ENCODE data around the gene CLCN6. TPM values are rescaled to one million over a fixed set of nuclear protein-coding genes. Genes with fewer than 3 reads are reported as not detected.

The CLCN6 gene
- total RNA-seq, 1 donor from 2014 or later, result 6.8 TPM

GRCh38 chr1:11858968-11859871, 53.2 kb downstream of the CLCN6 start:
- TF ChIP-seq CTCF (conservative IDR thresholded peaks at IDR 0.05; ENCODE audit: low read depth, low read length), result peak; percentile 31
- H3K4me3 ChIP-seq (ENCODE audit: low read depth, low read length), result no peak overlapping the region
- no peak for DNase-seq (ENCODE audit: low read depth)

DNA sequence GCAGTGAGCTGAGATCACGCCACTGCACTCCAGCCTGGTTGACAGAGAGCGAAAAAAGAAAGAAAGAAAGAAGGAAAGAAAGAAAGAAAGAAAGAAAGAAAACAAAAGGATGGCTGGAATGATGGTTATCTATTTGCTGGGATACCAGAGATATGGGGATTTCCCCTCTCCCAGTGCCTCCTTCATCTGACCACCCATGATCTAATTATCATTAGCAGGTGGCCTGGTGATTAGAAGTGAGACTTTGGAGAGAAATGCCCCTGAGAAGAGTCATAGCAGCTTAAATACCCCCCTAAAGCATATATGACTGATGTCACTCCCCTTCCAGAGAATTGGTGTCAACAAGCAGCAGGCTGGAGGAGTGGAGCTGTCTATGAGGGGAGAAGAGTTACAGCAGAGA, 54.1 kb downstream of the CLCN6 start:
- DNase-seq (ENCODE audit: low read depth), result no peak
- no peak overlapping the region for H3K4me3 ChIP-seq (ENCODE audit: low read depth, low read length)
- TF ChIP-seq CTCF (conservative IDR thresholded peaks at IDR 0.05; ENCODE audit: low read depth, low read length), result no peak

GRCh38 chr1:11860587-11860986, 54.6 kb downstream of the CLCN6 start:
- TF ChIP-seq CTCF (conservative IDR thresholded peaks at IDR 0.05; ENCODE audit: low read depth, low read length), result no peak
- DNase-seq (ENCODE audit: low read depth), result no peak
- H3K4me3 ChIP-seq (ENCODE audit: low read depth, low read length), result no peak overlapping the region

GRCh38 chr1:11862890-11863289, 56.9 kb downstream of the CLCN6 start:
- no peak for TF ChIP-seq CTCF (conservative IDR thresholded peaks at IDR 0.05; ENCODE audit: low read depth, low read length)
- no peak overlapping the region for H3K4me3 ChIP-seq (ENCODE audit: low read depth, low read length)
- DNase-seq (ENCODE audit: low read depth), result no peak

- no peak for DNase-seq (ENCODE audit: low read depth)
- H3K4me3 ChIP-seq (ENCODE audit: low read depth, low read length), result no peak overlapping the region
- TF ChIP-seq CTCF (conservative IDR thresholded peaks at IDR 0.05; ENCODE audit: low read depth, low read length), result no peak
Observed at GRCh38 chr1:11868331-11868980, 62.5 kb downstream of the CLCN6 start.

DNA sequence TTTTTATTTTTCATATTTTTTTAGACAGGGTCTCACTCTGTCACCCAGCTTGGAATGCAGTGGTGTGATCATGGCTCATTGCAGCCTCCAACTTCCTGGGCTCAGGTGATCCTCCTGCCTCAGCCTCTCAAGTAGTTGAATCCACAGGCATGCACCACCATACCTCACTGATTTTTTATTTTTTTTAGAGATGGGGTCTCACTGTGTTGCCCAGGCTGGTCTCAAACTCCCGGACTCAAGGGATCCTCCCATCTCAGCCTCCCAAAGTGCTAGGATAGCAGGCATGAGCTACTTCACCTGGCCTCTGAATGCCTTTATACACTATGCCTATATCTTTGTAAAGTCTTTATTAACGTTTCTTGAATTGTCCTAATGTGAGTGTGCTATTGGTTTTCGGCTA, 63.1 kb downstream of the CLCN6 start:
- no peak overlapping the region for H3K4me3 ChIP-seq (ENCODE audit: low read depth, low read length)
- TF ChIP-seq CTCF (conservative IDR thresholded peaks at IDR 0.05; ENCODE audit: low read depth, low read length), result no peak
- DNase-seq (ENCODE audit: low read depth), result no peak
